HG02642 (cell line): ENCODE measurements around the gene LYL1.

ENCODE experiments used
- ATAC-seq: cut with Tn5 transposase; IDR thresholded peaks from one replicate; pipeline ENCODE4 v1.9.1; 2021; ENCODE audit warnings: mild to moderate bottlenecking; ENCODE audit not compliant: unreplicated experiment, poor library complexity

LYL1 gene

DNA sequence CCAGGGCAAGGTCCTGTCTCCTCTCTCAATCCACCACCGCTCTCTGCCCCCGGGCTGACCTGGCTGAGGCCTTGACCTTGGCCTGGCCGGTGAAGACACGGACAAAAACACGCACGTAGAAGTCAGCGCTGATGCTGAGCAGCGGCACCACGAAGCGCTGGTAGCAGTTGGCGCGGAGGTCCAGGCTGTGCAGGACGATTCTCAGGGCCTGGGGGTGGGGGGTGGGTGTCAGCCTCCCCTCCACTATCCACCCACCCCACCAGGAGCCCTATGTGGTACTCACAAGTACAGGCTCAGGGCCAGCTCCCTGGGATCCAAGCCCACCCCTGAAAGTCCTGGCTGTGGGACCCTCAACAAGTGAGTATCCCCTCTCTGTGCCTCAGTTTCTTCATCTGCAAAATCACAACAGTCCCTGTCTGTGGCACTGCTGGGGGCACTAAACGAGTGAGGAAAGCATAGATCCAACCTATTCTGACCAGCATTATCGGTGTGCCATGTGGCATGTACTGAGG lies 7.5 kb upstream of the LYL1 start:
- no peak for ATAC-seq

DNA sequence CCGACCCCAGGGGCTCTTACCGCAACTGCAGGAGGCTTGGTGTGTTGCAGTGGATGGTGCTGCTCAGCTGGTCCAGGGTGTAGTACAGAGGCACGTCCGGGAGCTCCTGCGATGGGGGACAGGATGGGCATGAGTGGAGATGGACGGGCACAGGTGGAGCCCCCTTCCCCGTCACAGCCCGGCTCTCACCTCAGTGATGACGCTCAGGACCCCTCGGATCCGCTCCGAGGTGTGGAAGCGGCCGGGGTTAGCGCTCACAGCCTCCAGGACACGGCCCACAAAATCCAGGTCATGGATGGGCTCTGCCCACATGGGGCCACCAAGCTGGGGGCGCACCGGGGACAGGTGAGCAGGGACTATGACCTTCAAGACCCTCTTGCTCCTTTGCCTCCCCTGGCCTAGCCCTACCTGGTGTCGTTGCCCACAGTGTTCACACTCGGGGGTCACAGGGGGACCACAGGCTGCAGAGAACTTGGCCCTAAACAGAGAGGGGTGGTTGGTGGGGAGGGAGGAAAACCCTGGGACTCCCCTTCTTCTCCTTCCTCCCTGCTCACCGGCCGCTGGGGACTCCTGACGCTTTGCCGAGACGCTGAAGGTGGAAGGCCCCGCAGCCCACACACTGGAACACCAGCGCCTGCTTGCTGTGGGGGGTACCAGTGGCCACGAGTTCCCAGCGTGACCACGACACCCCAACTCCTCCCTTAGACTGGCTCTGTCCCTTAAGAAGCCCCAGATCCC lies 6.9 kb upstream of the LYL1 start:
- no peak for ATAC-seq

GRCh38 chr19:13104848-13105711 lies 2.4 kb upstream of the LYL1 start:
- peak; percentile 2 for ATAC-seq

DNA sequence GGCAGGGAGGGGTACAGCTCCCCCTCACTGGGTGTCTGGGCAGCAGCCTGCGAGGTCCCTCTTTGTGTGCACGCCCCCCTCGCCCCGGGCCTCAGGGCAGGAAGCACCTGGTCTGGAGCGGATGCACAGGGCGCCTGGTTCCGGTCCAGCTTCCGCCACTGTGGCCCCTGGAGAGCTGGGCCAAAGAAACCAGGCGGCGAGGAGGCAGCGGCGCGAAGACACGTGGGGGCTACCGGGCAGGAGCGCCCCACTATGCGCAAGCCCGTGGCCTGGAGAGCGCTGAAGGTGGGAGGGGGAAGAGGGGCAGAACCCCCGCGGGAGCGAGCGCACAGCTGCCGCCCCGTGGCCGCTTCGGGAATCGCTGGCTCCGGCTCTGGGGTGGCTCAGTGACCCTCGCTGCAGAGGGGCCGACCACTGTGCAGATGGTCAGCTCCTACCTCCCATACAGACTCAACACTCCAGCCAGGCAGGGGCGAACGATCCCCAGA lies 1.7 kb upstream of the LYL1 start:
- peak; percentile 47 for ATAC-seq

- no peak for ATAC-seq
These were observed 1.1 kb upstream of the LYL1 start for GRCh38 chr19:13103581-13104359.

DNA sequence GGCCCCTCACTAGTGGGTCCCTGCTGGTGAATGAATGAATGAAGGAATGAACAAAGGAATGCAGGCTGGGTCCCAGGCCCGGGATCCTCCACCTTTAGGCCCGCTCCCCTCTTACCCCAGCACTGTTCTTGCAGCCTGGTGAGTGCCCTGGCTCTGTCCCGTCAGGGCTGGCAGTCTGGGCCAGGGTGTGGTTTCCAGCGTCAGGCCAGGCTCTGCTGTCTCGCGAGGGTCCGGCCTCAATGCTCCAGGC lies 317 bp downstream of the LYL1 start:
- ATAC-seq = peak; percentile 1

DNA sequence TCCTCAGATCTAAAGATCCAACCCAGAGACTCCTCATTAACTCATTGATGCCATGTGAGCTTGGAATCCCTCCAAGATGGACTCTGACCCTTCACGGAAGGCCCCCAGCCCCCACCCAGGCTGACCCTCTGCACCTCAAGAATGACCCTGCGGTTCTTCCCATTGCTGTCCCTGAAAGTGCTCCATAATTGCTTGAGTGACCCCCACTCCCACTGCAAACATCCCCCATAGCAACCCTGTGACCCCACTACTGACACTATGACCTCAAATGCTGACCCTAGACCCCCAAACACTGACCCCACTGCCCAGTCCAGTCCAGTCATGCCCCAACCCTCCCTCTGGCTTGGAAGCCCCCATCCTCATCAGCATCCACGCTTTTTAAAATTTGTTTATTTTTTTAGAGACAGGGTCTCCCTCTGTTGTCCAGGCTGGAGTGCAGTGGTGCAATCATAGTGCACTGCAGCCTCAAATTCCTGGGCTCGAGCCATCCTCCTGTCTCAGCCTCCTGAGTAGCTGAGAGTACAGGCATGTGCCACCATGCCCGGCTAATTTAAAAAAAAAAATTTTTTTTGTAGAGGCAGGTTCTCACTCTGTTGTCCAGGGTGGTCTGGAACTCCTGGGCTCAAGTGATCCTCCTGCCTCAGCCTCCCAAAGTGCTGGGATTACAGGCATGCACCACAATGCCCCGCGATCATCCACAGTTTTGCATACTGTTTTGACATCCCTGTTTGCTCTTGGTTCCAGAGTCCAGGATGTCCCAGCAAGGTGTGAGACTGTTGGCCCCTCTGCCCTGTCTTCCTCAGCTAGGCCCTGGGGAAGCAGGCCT lies 855 bp downstream of the LYL1 start:
- no peak for ATAC-seq

GRCh38 chr19:13100841-13101589 lies 1.6 kb downstream of the LYL1 start:
- ATAC-seq = no peak

DNA sequence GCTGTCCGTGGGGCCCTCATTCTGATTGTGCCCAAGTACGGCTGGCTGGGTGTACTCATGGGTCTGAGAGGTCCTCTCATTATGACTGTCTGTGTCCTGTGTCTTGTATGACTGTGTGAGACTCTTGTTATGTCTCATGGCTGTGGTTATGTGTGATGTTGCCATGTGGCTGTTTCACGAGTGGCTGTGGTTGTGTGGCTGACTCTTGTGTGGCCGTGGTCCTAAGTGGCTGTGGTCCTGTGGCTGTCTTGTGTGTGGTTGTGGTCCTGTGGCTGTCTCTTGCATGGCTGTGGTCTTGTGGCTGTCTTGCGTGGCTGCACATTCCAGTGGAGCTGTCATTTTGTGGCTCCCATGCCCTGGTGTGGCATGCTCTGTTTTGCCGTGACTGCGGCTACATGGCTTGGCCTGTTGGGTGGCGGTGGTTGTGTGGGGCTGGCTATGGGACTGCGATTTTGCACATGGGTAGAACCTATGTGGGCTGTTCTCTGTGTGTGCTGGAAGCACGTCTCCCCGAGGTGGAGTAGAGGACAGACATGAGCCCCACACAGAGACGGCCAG lies 2.5 kb downstream of the LYL1 start:
- ATAC-seq = no peak

DNA sequence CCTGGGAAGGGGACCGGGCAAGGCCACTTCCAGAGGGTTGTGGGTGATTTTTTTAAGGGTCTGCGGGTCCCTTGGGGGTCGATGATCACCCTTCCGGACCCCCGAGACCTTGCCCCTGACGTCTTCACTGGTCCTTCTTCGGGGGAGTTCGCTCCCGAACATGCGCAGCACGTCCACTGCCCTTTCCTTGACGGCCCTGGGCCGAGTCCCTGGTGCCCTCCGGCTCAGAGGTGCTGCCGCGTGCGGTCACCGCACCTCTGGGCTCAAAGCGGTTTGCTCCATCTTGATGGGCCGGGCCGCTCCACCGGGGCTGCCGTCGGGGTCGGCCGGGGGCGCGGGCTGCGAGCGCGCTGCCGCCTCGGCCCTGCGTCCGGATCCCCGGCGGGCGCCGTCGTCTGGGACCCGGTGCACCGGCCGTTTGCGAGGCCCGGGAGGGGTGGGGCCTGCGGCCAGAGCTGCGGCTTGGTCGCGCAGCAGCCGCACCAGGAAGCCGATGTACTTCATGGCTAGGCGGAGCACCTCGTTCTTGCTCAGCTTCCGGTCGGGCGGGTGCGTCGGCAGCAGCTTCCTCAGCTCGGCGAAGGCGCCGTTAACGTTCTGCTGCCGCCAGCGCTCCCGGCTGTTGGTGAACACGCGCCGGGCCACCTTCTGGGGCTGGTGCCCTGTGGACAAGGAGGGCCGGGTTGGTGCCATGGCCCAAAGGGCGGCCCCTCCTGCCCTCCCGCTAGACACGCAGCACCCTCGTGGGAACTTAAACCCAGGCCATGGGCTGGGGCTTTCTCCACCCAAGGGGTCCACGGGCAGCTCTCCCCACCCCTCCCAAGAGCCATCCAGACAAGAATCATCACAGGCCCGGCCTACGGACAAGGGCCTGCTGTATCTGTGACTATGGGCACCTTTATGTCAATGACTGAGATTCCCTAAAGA lies 3.3 kb downstream of the LYL1 start:
- ATAC-seq = no peak

GRCh38 chr19:13098277-13099072 lies 4.2 kb downstream of the LYL1 start:
- ATAC-seq = no peak

DNA sequence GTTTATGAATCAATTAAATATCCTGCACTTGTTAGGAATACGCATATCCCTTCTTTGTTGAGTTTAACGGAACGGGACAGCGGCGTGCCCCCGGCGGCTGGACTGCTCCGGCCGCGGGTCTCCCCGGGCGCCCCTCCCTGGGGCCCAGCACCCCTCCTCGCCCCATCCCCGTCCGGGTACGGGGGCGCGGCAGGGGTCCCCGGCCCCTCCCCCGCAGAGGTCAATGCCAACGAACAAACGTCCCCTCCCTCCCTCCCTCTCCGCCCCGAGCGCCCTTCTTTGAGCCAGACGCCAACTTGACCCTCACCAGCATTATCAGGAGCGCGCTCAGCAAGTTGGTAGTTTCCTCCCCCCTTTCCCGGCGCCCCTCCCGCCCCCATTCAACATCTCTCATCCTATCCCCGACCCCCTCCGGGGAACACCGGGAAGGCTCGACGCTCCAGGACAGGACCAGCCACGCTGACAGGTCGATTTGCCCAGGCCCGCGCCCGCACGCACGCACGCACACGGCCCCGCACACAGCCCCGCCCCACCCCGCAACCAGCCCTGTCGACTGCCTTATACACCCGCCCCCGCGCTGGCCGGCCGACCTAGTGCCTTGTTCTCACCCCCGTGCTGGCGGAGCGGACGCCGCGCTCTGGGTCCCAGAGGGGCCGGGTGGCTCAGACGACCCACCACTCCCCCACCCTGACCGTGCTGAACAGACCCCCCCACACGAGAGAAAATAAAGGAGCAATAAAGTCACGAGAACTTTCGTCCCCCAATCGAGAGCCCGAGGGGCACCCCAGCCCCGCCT lies 5.0 kb downstream of the LYL1 start:
- ATAC-seq = no peak

DNA sequence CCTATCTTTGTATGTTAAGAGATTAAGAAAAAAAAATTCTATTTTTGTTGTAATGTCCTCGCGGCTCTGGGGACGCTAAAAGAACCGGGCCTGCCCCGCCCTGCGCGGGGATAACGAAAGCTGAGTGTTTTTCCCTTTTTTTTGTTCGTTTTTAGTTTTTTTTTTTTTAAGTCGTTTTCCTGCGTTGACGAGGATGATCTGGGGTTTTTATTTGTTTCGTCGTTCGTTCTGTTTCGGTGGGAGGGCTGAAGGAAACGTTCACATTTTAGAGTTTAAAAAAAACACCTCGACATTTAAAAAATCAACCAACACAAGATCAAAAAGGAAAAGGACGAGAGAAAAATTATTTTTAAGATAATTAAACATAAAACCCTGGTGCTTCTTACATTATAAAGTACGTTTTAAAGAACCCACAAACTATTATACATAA lies 5.6 kb downstream of the LYL1 start:
- ATAC-seq = no peak

- ATAC-seq = no peak
These were observed 6.4 kb downstream of the LYL1 start for GRCh38 chr19:13095934-13096927.

GRCh38 chr19:13095393-13095784 lies 7.3 kb downstream of the LYL1 start:
- no peak for ATAC-seq
